ENCODE results near the gene PALLD. TPM values are rescaled to one million over a fixed set of nuclear protein-coding genes. Genes with fewer than 3 reads are reported as not detected.

PALLD gene
- total RNA-seq, 1 donor from 2014 or later = 204 TPM

- H3K4me1 ChIP-seq = peaks cover 0 to 8% of the 10 kb centered on the region in 2 donors
- no peak overlapping the region for H3K27ac ChIP-seq
- no peak for TF ChIP-seq CTCF (IDR thresholded peaks at IDR 0.05)
- H3K36me3 ChIP-seq = no peaks in the 10 kb centered on the region
- H3K9me3 ChIP-seq = no peaks in the 10 kb centered on the region
- intact Hi-C loops (cut with DNase I) = no loop called here
- DNase-seq (ENCODE audit: low spot score in 2 of 2) = no peak
- no peaks in the 10 kb centered on the region for H3K27me3 ChIP-seq
- no peak overlapping the region for H3K4me3 ChIP-seq
These were observed 161.9 kb downstream of the PALLD start for GRCh38 chr4:168658751-168659150.

GRCh38 chr4:168659741-168660465 lies 163.1 kb downstream of the PALLD start:
- H3K9me3 ChIP-seq = no peaks in the 10 kb centered on the region
- H3K27me3 ChIP-seq = no peaks in the 10 kb centered on the region
- no peak for TF ChIP-seq CTCF (IDR thresholded peaks at IDR 0.05)
- H3K4me3 ChIP-seq = no peak overlapping the region
- intact Hi-C loops (cut with DNase I) = no loop called here
- H3K36me3 ChIP-seq = no peaks in the 10 kb centered on the region
- peaks cover 0 to 5% of the 10 kb centered on the region in 2 donors for H3K4me1 ChIP-seq
- DNase-seq (ENCODE audit: low spot score in 2 of 2) = no peak
- no peak overlapping the region for H3K27ac ChIP-seq

GRCh38 chr4:168662297-168662984 lies 165.6 kb downstream of the PALLD start:
- peaks cover 0 to 3% of the 10 kb centered on the region in 2 donors for H3K4me1 ChIP-seq
- no peaks in the 10 kb centered on the region for H3K27me3 ChIP-seq
- no peak overlapping the region for H3K27ac ChIP-seq
- intact Hi-C loops (cut with DNase I) = no loop called here
- no peak for TF ChIP-seq CTCF (IDR thresholded peaks at IDR 0.05)
- no peaks in the 10 kb centered on the region for H3K36me3 ChIP-seq
- no peaks in the 10 kb centered on the region for H3K9me3 ChIP-seq
- no peak overlapping the region for H3K4me3 ChIP-seq
- no peak for DNase-seq (ENCODE audit: low spot score in 2 of 2)

GRCh38 chr4:168664242-168664891 lies 167.5 kb downstream of the PALLD start:
- DNase-seq (ENCODE audit: low spot score in 2 of 2) = no peak
- no peaks in the 10 kb centered on the region for H3K9me3 ChIP-seq
- no peak for TF ChIP-seq CTCF (IDR thresholded peaks at IDR 0.05)
- H3K4me3 ChIP-seq = no peak overlapping the region
- no peak overlapping the region for H3K27ac ChIP-seq
- H3K27me3 ChIP-seq = no peaks in the 10 kb centered on the region
- no peaks in the 10 kb centered on the region for H3K36me3 ChIP-seq
- peaks cover 0 to 4% of the 10 kb centered on the region in 2 donors for H3K4me1 ChIP-seq
- intact Hi-C loops (cut with DNase I) = no loop called here

GRCh38 chr4:168666531-168666930 lies 169.7 kb downstream of the PALLD start:
- peaks cover 0 to 4% of the 10 kb centered on the region in 2 donors for H3K4me1 ChIP-seq
- H3K4me3 ChIP-seq = no peak overlapping the region
- H3K36me3 ChIP-seq = no peaks in the 10 kb centered on the region
- DNase-seq (ENCODE audit: low spot score in 2 of 2) = no peak
- no peak for TF ChIP-seq CTCF (IDR thresholded peaks at IDR 0.05)
- no peak overlapping the region for H3K27ac ChIP-seq
- H3K27me3 ChIP-seq = no peaks in the 10 kb centered on the region
- intact Hi-C loops (cut with DNase I) = no loop called here
- H3K9me3 ChIP-seq = no peaks in the 10 kb centered on the region
